GM19438 (cell line): ENCODE results near the gene ASIC3.
A peak's percentile ranks its signal among the peaks of the same experiment; 100 is the strongest.

Experiments
- ATAC-seq: cut with Tn5 transposase; IDR thresholded peaks from one replicate; pipeline ENCODE4 v1.9.1; 2021; ENCODE audit warnings: low read depth; ENCODE audit not compliant: unreplicated experiment

Gene ASIC3

GRCh38 chr7:151056283-151056665, 7.9 kb downstream of the ASIC3 start:
- ATAC-seq = no peak

GRCh38 chr7:151056666-151057505, 8.6 kb downstream of the ASIC3 start:
- ATAC-seq = no peak

GRCh38 chr7:151057506-151057988, 9.2 kb downstream of the ASIC3 start, which contains the start of gene CDK5:
TSS of gene CDK5 (minus strand) at chr7:151057897. CDS start at chr7:151057848, 49 bp downstream.
- peak; percentile 11 for ATAC-seq

- peak; percentile 82 for ATAC-seq
Measured at GRCh38 chr7:151057989-151058780, 9.9 kb downstream of the ASIC3 start.

- no peak for ATAC-seq
Measured at GRCh38 chr7:151058781-151059366, 10.5 kb downstream of the ASIC3 start.

- ATAC-seq = peak; percentile 26
Measured at GRCh38 chr7:151059367-151060112, 11.2 kb downstream of the ASIC3 start, which contains the start of gene SLC4A2. TSS of gene SLC4A2 (plus strand) at chr7:151059589. CDS start at chr7:151061988, 2,399 bp downstream.

GRCh38 chr7:151060113-151060415, 11.7 kb downstream of the ASIC3 start:
- ATAC-seq = no peak

GRCh38 chr7:151060416-151061212, 12.3 kb downstream of the ASIC3 start:
- no peak for ATAC-seq

GRCh38 chr7:151061213-151062110, 13.1 kb downstream of the ASIC3 start:
- no peak for ATAC-seq

GRCh38 chr7:151062111-151062398, 13.7 kb downstream of the ASIC3 start:
- ATAC-seq = no peak

GRCh38 chr7:151062399-151063211, 14.3 kb downstream of the ASIC3 start:
- ATAC-seq = no peak

GRCh38 chr7:151063212-151063561, 14.9 kb downstream of the ASIC3 start:
- ATAC-seq = no peak

- ATAC-seq = no peak
Measured at GRCh38 chr7:151064454-151064853, 16.1 kb downstream of the ASIC3 start.

GRCh38 chr7:151064993-151065392, 16.7 kb downstream of the ASIC3 start:
- no peak for ATAC-seq

- ATAC-seq = no peak
Measured at GRCh38 chr7:151065516-151065915, 17.2 kb downstream of the ASIC3 start.

- no peak for ATAC-seq
Measured at GRCh38 chr7:151066273-151066974, 18.1 kb downstream of the ASIC3 start.

GRCh38 chr7:151068069-151068773, 19.9 kb downstream of the ASIC3 start:
- ATAC-seq = no peak
